A673 (cell line): ENCODE measurements around the gene ZBTB12. TPM values are rescaled to one million over a fixed set of nuclear protein-coding genes. Genes with fewer than 3 reads are reported as not detected.

Experiments used
- BruUV-seq: library from RNA; stranded (reverse); fragments of 400-500 nt; replicated peaks from 2 replicates; lab custom pipeline; 2021; lab: Mats Ljungman, UMichigan
- CTCF ChIA-PET: fragments of 300-600 bp; sonication (Branson Sonifier 250); formaldehyde crosslinking; loops from one replicate; lab custom pipeline; 2022; ENCODE audit warnings: antibody characterized with exemption; lab: Charles Lee
- POLR2A ChIA-PET: fragments of 300-600 bp; sonication (Branson Sonifier 250); formaldehyde crosslinking; loops from one replicate; lab custom pipeline; 2022; ENCODE audit warnings: antibody characterized with exemption; ENCODE audit not compliant: low non-redundant PET; lab: Charles Lee
- DNase-seq: peaks from one replicate; pipeline ENCODE4 v3.0.0-alpha.2; 2015; ENCODE audit warnings: low spot score
- H3K27ac ChIP-seq: fragments of 200-600 bp; sonication (generic); 2 replicates; pipeline ENCODE4 v1.5.1; 2016; ENCODE audit warnings: mixed run types, low read depth, mild to moderate bottlenecking, mixed read lengths, antibody characterized with exemption, low read length; ENCODE audit not compliant: poor library complexity, severe bottlenecking
- H3K27me3 ChIP-seq: fragments of 200-600 bp; sonication (generic); replicated peaks from 2 replicates; pipeline ENCODE4 v1.6.1; 2017; ENCODE audit warnings: mixed run types, low read depth, mild to moderate bottlenecking, mixed read lengths, antibody characterized with exemption, low read length; ENCODE audit not compliant: insufficient read depth, poor library complexity
- H3K36me3 ChIP-seq: fragments of 200-600 bp; sonication (generic); 2 replicates; pipeline ENCODE4 v1.6.1; 2016; ENCODE audit warnings: mixed run types, mild to moderate bottlenecking, mixed read lengths, antibody characterized with exemption, low read length; ENCODE audit not compliant: insufficient read depth, poor library complexity, severe bottlenecking
- H3K4me1 ChIP-seq: fragments of 200-600 bp; sonication (generic); 2 replicates; pipeline ENCODE4 v1.6.1; 2017; ENCODE audit warnings: mixed run types, mild to moderate bottlenecking, mixed read lengths, antibody characterized with exemption, low read length; ENCODE audit not compliant: insufficient read depth, poor library complexity, severe bottlenecking
- H3K4me3 ChIP-seq: fragments of 200-600 bp; sonication (generic); 2 replicates; pipeline ENCODE4 v1.5.1; 2016; ENCODE audit warnings: low read depth, mixed run types, mild to moderate bottlenecking, mixed read lengths, low read length; ENCODE audit not compliant: poor library complexity, severe bottlenecking
- H3K9me3 ChIP-seq: fragments of 200-600 bp; sonication (generic); 2 replicates; pipeline ENCODE4 v1.6.1; 2016; ENCODE audit warnings: mixed run types, low read depth, mild to moderate bottlenecking, mixed read lengths, antibody characterized with exemption, low read length; ENCODE audit not compliant: poor library complexity, severe bottlenecking
- CTCF ChIP-seq: fragments of 300-800, 200-600 bp; sonication (generic); conservative IDR thresholded peaks from 2 replicates; pipeline ENCODE4 v1.5.1; 2017; ENCODE audit warnings: low read depth, mild to moderate bottlenecking, antibody characterized with exemption, low read length, moderate library complexity, mixed read lengths
- EZH2 ChIP-seq: fragments of 200-600 bp; sonication (generic); IDR thresholded peaks from 2 replicates; pipeline ENCODE4 v1.6.1; 2017; ENCODE audit warnings: borderline replicate concordance, low read depth, mild to moderate bottlenecking, mixed read lengths, antibody characterized with exemption, low read length; ENCODE audit not compliant: poor library complexity, severe bottlenecking
- intact Hi-C: fragments of 100-400 bp; cut with micrococcal nuclease; formaldehyde crosslinking; loops from one replicate; pipeline ENCODE4 v1.10.0; 2022; ENCODE audit not compliant: unreplicated experiment
- total RNA-seq: library from RNA; stranded (reverse); gene quantifications from 2 replicates; pipeline ENCODE4 v1.2.3, GENCODE V29; 2021

ZBTB12 gene
- total RNA-seq, 1 experiment from 2014 or later: 21.3 TPM

GRCh38 chr6:31906122-31906521 is 4.2 kb upstream of the ZBTB12 start:
- TF ChIP-seq CTCF (no peak), EZH2 (no peak)
- no peaks in the 10 kb centered on the region for H3K27me3 ChIP-seq
- BruUV-seq: no TSS peak
- intact Hi-C loops: no loop called here
- no peak for DNase-seq
- no peak overlapping the region for H3K4me3 ChIP-seq
- H3K4me1 ChIP-seq: peaks cover 9% of the 10 kb centered on the region
- ChIA-PET CTCF (no interaction called here), POLR2A (no interaction called here)
- no peak overlapping the region for H3K27ac ChIP-seq
- H3K9me3 ChIP-seq: no peaks in the 10 kb centered on the region
- H3K36me3 ChIP-seq: no peaks in the 10 kb centered on the region

- TF ChIP-seq CTCF (no peak), EZH2 (no peak)
- Histone ChIP-seq H3K36me3 (no peaks in the 10 kb centered on the region), H3K9me3 (no peaks in the 10 kb centered on the region), H3K4me3 (no peak overlapping the region), H3K4me1 (peaks cover 11% of the 10 kb centered on the region), H3K27me3 (no peaks in the 10 kb centered on the region), H3K27ac (no peak overlapping the region)
- DNase-seq: no peak
- CTCF ChIA-PET: no interaction called here
- intact Hi-C loops: no loop called here
- no TSS peak for BruUV-seq
- POLR2A ChIA-PET: interaction anchor here (0.7 kb wide), 1 partner anchor 16 kb away, joined by 3 read pairs; no protein-coding TSS in a partner anchor
Measured at GRCh38 chr6:31905041-31905440, 3.2 kb upstream of the ZBTB12 start.

- BruUV-seq: no TSS peak
- Histone ChIP-seq H3K4me3 (no peak overlapping the region), H3K27ac (no peak overlapping the region), H3K4me1 (peaks cover 14% of the 10 kb centered on the region), H3K9me3 (no peaks in the 10 kb centered on the region), H3K36me3 (no peaks in the 10 kb centered on the region), H3K27me3 (no peaks in the 10 kb centered on the region)
- ChIA-PET CTCF (no interaction called here), POLR2A (no interaction called here)
- no peak for DNase-seq
- no peak for TF ChIP-seq CTCF
- TF ChIP-seq EZH2: no peak
- intact Hi-C loops: no loop called here
Measured at GRCh38 chr6:31903957-31904356, 2.1 kb upstream of the ZBTB12 start.
